CD4-positive, CD25-positive, alpha-beta regulatory T cell (primary cell): ENCODE measurements around the gene GHRL. TPM values are rescaled to one million over a fixed set of nuclear protein-coding genes. Genes with fewer than 3 reads are reported as not detected.

Source experiments
- ATAC-seq, 2 donors: fragments of 150-1000 bp; cut with Tn5 transposase; one replicate each; pipeline ENCODE4 v1.10.0; 2021; ENCODE audit warnings: low read depth in 2 of 2, moderate number of reproducible peaks in 2 of 2, moderate library complexity in 1 of 2
- DNase-seq, 3 donors: peaks; one replicate each; pipeline versions ENCODE4 v3.0.0 to v3.0.0-alpha.2; 2012 to 2022; ENCODE audit warnings: mixed read lengths in 1 of 3
- H3K27ac ChIP-seq: one replicate; pipeline ENCODE4 v1.7.0; 2013; ENCODE audit warnings: mild to moderate bottlenecking, low read length; ENCODE audit not compliant: insufficient read depth, poor library complexity, severe bottlenecking
- H3K27me3 ChIP-seq: one replicate; pipeline ENCODE4 v1.7.0; 2013; ENCODE audit warnings: low read length; ENCODE audit not compliant: control insufficient read depth, insufficient read depth
- H3K36me3 ChIP-seq: one replicate; pipeline ENCODE4 v1.7.0; 2013; ENCODE audit warnings: mild to moderate bottlenecking, low read length, moderate library complexity; ENCODE audit not compliant: control insufficient read depth, insufficient read depth
- H3K4me1 ChIP-seq: 2 replicates; pipeline ENCODE4 v1.7.0; 2013; ENCODE audit warnings: mild to moderate bottlenecking, low read length; ENCODE audit not compliant: insufficient read depth, control insufficient read depth, poor library complexity, severe bottlenecking
- H3K4me3 ChIP-seq: one replicate; pipeline ENCODE4 v1.7.0; 2013; ENCODE audit warnings: low read depth, mild to moderate bottlenecking, low read length, moderate library complexity
- H3K9me3 ChIP-seq, 2 experiments: 1 replicate in 1 of 2; 2 replicates in 1 of 2; pipeline ENCODE4 v1.7.0; 2013; ENCODE audit warnings: low read length in 2 of 2, mild to moderate bottlenecking in 1 of 2, moderate library complexity in 1 of 2; ENCODE audit not compliant: control insufficient read depth in 2 of 2
- H3K27ac Mint-ChIP-seq, 3 donors: one replicate each; pipeline ENCODE4 v1.8.0; 2020 to 2022; ENCODE audit warnings: mild to moderate bottlenecking in 3 of 3, mixed read lengths in 3 of 3, moderate library complexity in 2 of 3
- H3K27me3 Mint-ChIP-seq: one replicate; pipeline ENCODE4 v1.8.0; 2022; ENCODE audit warnings: mild to moderate bottlenecking, mixed read lengths
- H3K36me3 Mint-ChIP-seq: one replicate; pipeline ENCODE4 v1.8.0; 2020; ENCODE audit warnings: mixed read lengths
- H3K4me1 Mint-ChIP-seq, 4 donors: one replicate each; pipeline ENCODE4 v1.8.0; 2020 to 2022; ENCODE audit warnings: mixed read lengths in 4 of 4, mild to moderate bottlenecking in 1 of 4
- H3K4me3 Mint-ChIP-seq, 4 donors: one replicate each; pipeline ENCODE4 v1.8.0; 2020 to 2022; ENCODE audit warnings: mild to moderate bottlenecking in 4 of 4, mixed read lengths in 4 of 4, moderate library complexity in 3 of 4
- H3K9me3 Mint-ChIP-seq, 7 donors: one replicate each; pipeline ENCODE4 v1.8.0; 2020 to 2022; ENCODE audit warnings: mixed read lengths in 7 of 7, mild to moderate bottlenecking in 3 of 7, moderate library complexity in 2 of 7
- polyA plus RNA-seq, 4 donors: library from polyadenylated mRNA; unstranded; fragments of 300-500 nt; fragmentation: Illumina TruSeq; gene quantifications; one replicate each; pipeline ENCODE4 v1.2.3, GENCODE V29; 2021
- total RNA-seq: library from RNA; stranded (reverse); gene quantifications from one replicate; pipeline ENCODE4 v1.2.3, GENCODE V29; 2022

GHRL gene
- total and polyA plus RNA-seq, 5 donors from 2014 or later: 0.47 to 1.1 (median 0.85) TPM; not detected in 1

GRCh38 chr3:10321630-10322351 lies 29.0 kb upstream of the GHRL start:
- Mint-ChIP-seq H3K4me3 (peak overlapping the region; percentile 90 to 95 (median 94)), H3K4me1 (peaks cover 4 to 37% (median 15%) of the 10 kb centered on the region in 4 donors), H3K27me3 (peaks cover 4% of the 10 kb centered on the region), H3K9me3 (peaks cover 0 to 2% (median 0%) of the 10 kb centered on the region in 7 donors), H3K36me3 (peaks cover 4% of the 10 kb centered on the region), H3K27ac (peak overlapping the region in 2 of 3 donors; percentile 94 to 97)
- ATAC-seq (no peak), DNase-seq (no peak)
- H3K9me3 ChIP-seq: no peaks in the 10 kb centered on the region
- H3K4me3 ChIP-seq: no peak overlapping the region
- peaks cover 22% of the 10 kb centered on the region for H3K4me1 ChIP-seq
- no peaks in the 10 kb centered on the region for H3K27me3 ChIP-seq
- H3K36me3 ChIP-seq: peaks cover 16% of the 10 kb centered on the region
- peak overlapping the region; percentile 76 for H3K27ac ChIP-seq

- Mint-ChIP-seq H3K4me3 (peak overlapping the region; percentile 90 to 95 (median 94)), H3K4me1 (peaks cover 4 to 37% (median 15%) of the 10 kb centered on the region in 4 donors), H3K27me3 (no peaks in the 10 kb centered on the region), H3K9me3 (peaks cover 0 to 2% (median 0%) of the 10 kb centered on the region in 7 donors), H3K36me3 (peaks cover 4% of the 10 kb centered on the region), H3K27ac (peak overlapping the region; percentile 74 to 97 (median 94))
- H3K27me3 ChIP-seq: no peaks in the 10 kb centered on the region
- peaks cover 28% of the 10 kb centered on the region for H3K36me3 ChIP-seq
- H3K27ac ChIP-seq: peak overlapping the region; percentile 76
- DNase-seq (no peak), ATAC-seq (no peak)
- peak overlapping the region; percentile 97 for H3K4me3 ChIP-seq
- H3K9me3 ChIP-seq: no peaks in the 10 kb centered on the region
- H3K4me1 ChIP-seq: peaks cover 22% of the 10 kb centered on the region
Measured at GRCh38 chr3:10320320-10320677, 27.6 kb upstream of the GHRL start.

GRCh38 chr3:10319804-10320203 lies 27.1 kb upstream of the GHRL start:
- H3K4me1 ChIP-seq: peaks cover 22% of the 10 kb centered on the region
- DNase-seq (no peak), ATAC-seq (no peak)
- no peaks in the 10 kb centered on the region for H3K9me3 ChIP-seq
- Mint-ChIP-seq H3K4me1 (peaks cover 4 to 37% (median 15%) of the 10 kb centered on the region in 4 donors), H3K27ac (peak overlapping the region in 2 of 3 donors; percentile 94 to 97), H3K9me3 (peaks cover 0 to 2% (median 0%) of the 10 kb centered on the region in 7 donors), H3K36me3 (peaks cover 6% of the 10 kb centered on the region), H3K27me3 (no peaks in the 10 kb centered on the region), H3K4me3 (peak overlapping the region; percentile 90 to 95 (median 94))
- H3K4me3 ChIP-seq: peak overlapping the region; percentile 97
- H3K27ac ChIP-seq: peak overlapping the region; percentile 24
- H3K27me3 ChIP-seq: no peaks in the 10 kb centered on the region
- peaks cover 32% of the 10 kb centered on the region for H3K36me3 ChIP-seq

- Mint-ChIP-seq H3K27ac (peak overlapping the region; percentile 67 to 88 (median 82)), H3K4me3 (peak overlapping the region; percentile 79 to 93 (median 88)), H3K36me3 (peaks cover 12% of the 10 kb centered on the region), H3K27me3 (no peaks in the 10 kb centered on the region), H3K9me3 (no peaks in the 10 kb centered on the region), H3K4me1 (peaks cover 4 to 39% (median 15%) of the 10 kb centered on the region in 4 donors)
- peaks cover 37% of the 10 kb centered on the region for H3K36me3 ChIP-seq
- H3K27ac ChIP-seq: peak overlapping the region; percentile 24
- no peaks in the 10 kb centered on the region for H3K27me3 ChIP-seq
- no peak for ATAC-seq
- no peaks in the 10 kb centered on the region for H3K9me3 ChIP-seq
- H3K4me1 ChIP-seq: peaks cover 22% of the 10 kb centered on the region
- no peak for DNase-seq
- H3K4me3 ChIP-seq: no peak overlapping the region
Measured at GRCh38 chr3:10319251-10319650, 26.5 kb upstream of the GHRL start.

GRCh38 chr3:10317961-10318350 lies 25.2 kb upstream of the GHRL start:
- H3K36me3 Mint-ChIP-seq: peaks cover 22% of the 10 kb centered on the region
- H3K27ac Mint-ChIP-seq: peak overlapping the region in 1 of 3 donors; percentile 44

GRCh38 chr3:10317311-10317960 lies 24.7 kb upstream of the GHRL start:
- no peak for ATAC-seq
- Mint-ChIP-seq H3K27ac (peak overlapping the region in 1 of 3 donors; percentile 44), H3K4me3 (peak overlapping the region in 2 of 4 donors; percentile 22 to 92), H3K27me3 (no peaks in the 10 kb centered on the region), H3K9me3 (no peaks in the 10 kb centered on the region), H3K36me3 (peaks cover 27% of the 10 kb centered on the region), H3K4me1 (peaks cover 4 to 39% (median 15%) of the 10 kb centered on the region in 4 donors)
- H3K36me3 ChIP-seq: peaks cover 55% of the 10 kb centered on the region
- H3K4me1 ChIP-seq: peaks cover 22% of the 10 kb centered on the region
- H3K9me3 ChIP-seq: no peaks in the 10 kb centered on the region
- H3K27me3 ChIP-seq: no peaks in the 10 kb centered on the region
- H3K27ac ChIP-seq: no peak overlapping the region
- no peak for DNase-seq
- H3K4me3 ChIP-seq: no peak overlapping the region

More at GRCh38 chr3:10317961-10318350, 25.2 kb upstream of the GHRL start:
- H3K4me3 Mint-ChIP-seq: peak overlapping the region in 2 of 4 donors; percentile 74 to 92
- Histone ChIP-seq H3K27ac (no peak overlapping the region), H3K27me3 (no peaks in the 10 kb centered on the region), H3K9me3 (no peaks in the 10 kb centered on the region), H3K4me3 (no peak overlapping the region), H3K4me1 (peaks cover 22% of the 10 kb centered on the region), H3K36me3 (peaks cover 50% of the 10 kb centered on the region)
- DNase-seq (no peak), ATAC-seq (no peak)
- H3K4me1 Mint-ChIP-seq: peaks cover 4 to 39% (median 15%) of the 10 kb centered on the region in 4 donors
- no peaks in the 10 kb centered on the region for H3K27me3 Mint-ChIP-seq
- H3K9me3 Mint-ChIP-seq: no peaks in the 10 kb centered on the region

GRCh38 chr3:10315771-10316344 lies 23.1 kb upstream of the GHRL start:
- no peak overlapping the region for H3K27ac Mint-ChIP-seq
- no peak overlapping the region for H3K27ac ChIP-seq

More at GRCh38 chr3:10315771-10316344, 23.1 kb upstream of the GHRL start:
- H3K27me3 ChIP-seq: no peaks in the 10 kb centered on the region
- Mint-ChIP-seq H3K4me1 (peaks cover 0 to 34% (median 16%) of the 10 kb centered on the region in 4 donors), H3K36me3 (peaks cover 34% of the 10 kb centered on the region), H3K27me3 (no peaks in the 10 kb centered on the region), H3K4me3 (no peak overlapping the region), H3K9me3 (no peaks in the 10 kb centered on the region)
- peaks cover 71% of the 10 kb centered on the region for H3K36me3 ChIP-seq
- no peak overlapping the region for H3K4me3 ChIP-seq
- no peak for ATAC-seq
- no peaks in the 10 kb centered on the region for H3K9me3 ChIP-seq
- no peak for DNase-seq
- H3K4me1 ChIP-seq: peaks cover 22% of the 10 kb centered on the region
